NCI-H1048 (cell line): ENCODE results near the gene HLA-DQB2.
"Not testable (repeated sequence)": the region's sequence is repeated elsewhere in the genome, so short reads cannot be mapped to it uniquely, and the experiment has no call there.

Experiments
- DNase-seq: peaks from one replicate; lab custom pipeline; 2025; lab: John Stamatoyannopoulos, UW

Gene HLA-DQB2

GRCh38 chr6:32745649-32746048 lies 17.7 kb downstream of the HLA-DQB2 start:
- not testable (repeated sequence) for DNase-seq

DNA sequence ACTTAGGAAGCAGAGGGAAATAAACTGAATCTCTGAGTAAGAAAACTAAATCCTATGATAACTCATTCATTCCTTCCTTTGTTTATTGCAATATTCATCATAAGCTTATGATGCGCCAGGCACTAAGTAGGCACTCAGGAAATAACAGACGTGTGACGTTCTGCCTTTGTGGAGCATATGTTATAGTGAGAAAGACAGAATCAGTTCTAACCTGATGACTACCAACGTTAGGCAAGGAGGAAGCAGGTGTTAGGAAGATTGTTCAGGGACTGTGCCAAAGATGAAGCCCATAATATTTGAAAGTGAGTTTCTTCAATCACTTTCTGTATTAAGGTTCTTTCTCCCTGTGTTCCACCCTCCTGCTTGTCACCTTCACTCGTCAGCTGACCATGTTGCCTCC lies 18.6 kb downstream of the HLA-DQB2 start:
- DNase-seq: no peak

DNA sequence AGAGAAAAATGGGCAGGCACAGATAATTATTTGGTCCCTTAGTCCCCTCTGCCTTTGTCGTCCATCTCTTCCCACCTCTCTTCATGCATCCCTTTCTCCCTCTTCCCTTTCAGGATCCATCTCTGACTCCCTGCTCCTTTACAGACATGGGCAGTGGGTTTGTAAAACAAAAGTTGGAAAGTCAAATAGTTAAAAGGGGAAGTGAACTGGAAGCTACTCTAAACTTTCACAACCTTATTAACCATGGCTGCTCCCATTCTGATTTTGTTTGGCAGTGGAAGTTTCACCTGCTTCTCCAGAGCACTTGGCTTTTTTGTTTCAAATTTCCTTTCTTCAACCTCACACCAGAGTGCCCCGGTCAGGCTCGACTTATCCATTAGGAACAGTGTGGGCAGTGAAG lies 21.0 kb downstream of the HLA-DQB2 start:
- no peak for DNase-seq

DNA sequence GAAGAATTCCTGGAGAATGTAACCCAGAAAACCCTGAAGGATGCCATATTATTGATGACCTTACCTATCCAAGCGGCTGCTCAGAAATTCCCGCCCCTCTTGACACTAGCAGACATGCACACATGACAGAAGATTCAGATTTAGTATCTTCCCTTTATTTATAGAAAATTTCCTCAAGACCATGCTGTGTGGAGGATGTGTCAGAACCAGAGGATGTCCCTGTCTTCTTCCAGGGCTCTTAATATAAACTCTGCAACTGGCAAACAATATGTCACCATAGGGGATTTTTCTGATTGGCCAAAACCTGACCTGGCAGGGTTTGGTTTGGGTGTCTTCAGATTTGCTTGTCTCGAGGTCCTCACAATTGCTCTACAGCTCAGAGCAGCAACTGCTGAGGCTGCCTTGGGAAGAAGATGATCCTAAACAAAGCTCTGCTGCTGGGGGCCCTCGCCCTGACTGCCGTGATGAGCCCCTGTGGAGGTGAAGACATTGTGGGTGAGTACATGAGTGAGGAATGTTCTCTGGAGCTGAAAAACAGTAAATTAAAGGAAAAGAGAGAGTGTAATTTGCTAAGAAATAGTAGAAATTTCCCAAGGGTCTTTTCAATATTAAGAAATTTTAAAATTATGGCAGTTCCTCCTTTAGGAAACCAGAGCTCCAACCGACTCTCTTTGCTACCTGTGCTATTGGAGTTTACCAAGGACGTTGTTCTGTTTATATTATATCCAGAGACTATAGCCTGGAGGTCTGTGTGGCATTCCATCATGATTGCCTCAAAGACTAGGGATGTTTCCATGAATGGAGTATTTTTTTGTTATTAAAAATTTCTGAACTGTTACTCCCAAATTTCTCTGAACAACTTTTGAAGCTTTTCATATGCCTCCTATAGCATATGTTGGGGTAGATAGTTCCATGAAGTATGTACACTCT lies 22.0 kb downstream of the HLA-DQB2 start, which contains the start of gene HLA-DQA2:
Gene HLA-DQA2, plus strand, starts transcription at position 361 of the 930 bp plus-strand sequence. Its CDS starts 53 bp downstream, at position 414.
- no peak for DNase-seq

GRCh38 chr6:32738126-32738525 lies 25.2 kb downstream of the HLA-DQB2 start:
- no peak for DNase-seq

- DNase-seq: no peak
Observed at GRCh38 chr6:32718879-32719278, 44.5 kb downstream of the HLA-DQB2 start.

GRCh38 chr6:32716396-32716795 lies 46.9 kb downstream of the HLA-DQB2 start:
- DNase-seq: no peak

- no peak for DNase-seq
Observed at GRCh38 chr6:32713241-32713640, 50.1 kb downstream of the HLA-DQB2 start.

- DNase-seq: no peak
Observed at GRCh38 chr6:32709625-32710024, 53.7 kb downstream of the HLA-DQB2 start.
